Effector CD8-positive, alpha-beta T cell (primary cell): ENCODE data around the gene CPSF4L.
A peak's percentile ranks its signal among the peaks of the same experiment; 100 is the strongest.
"Not testable (repeated sequence)": the region's sequence is repeated elsewhere in the genome, so short reads cannot be mapped to it uniquely, and the experiment has no call there.

Source experiments
- DNase-seq: peaks from one replicate; lab custom pipeline; 2025; lab: John Stamatoyannopoulos, UW

The CPSF4L gene

GRCh38 chr17:73268582-73269328 is 7.1 kb upstream of the CPSF4L start:
- DNase-seq: no peak

- DNase-seq: no peak
Measured at GRCh38 chr17:73267648-73268537, 6.2 kb upstream of the CPSF4L start.

- no peak for DNase-seq
Measured at GRCh38 chr17:73266796-73267195, 5.1 kb upstream of the CPSF4L start.

GRCh38 chr17:73265646-73266640 is 4.3 kb upstream of the CPSF4L start:
- DNase-seq: no peak

- DNase-seq: not testable (repeated sequence)
Measured at GRCh38 chr17:73264448-73264847, 2.8 kb upstream of the CPSF4L start.

- no peak for DNase-seq
Measured at GRCh38 chr17:73262676-73263642, 1.3 kb upstream of the CPSF4L start.

- no peak for DNase-seq
Measured at GRCh38 chr17:73261952-73262675, 434 bp upstream of the CPSF4L start.

- DNase-seq: no peak
Measured at GRCh38 chr17:73257516-73257915, 4.2 kb downstream of the CPSF4L start.

GRCh38 chr17:73256220-73256619 is 5.5 kb downstream of the CPSF4L start:
- no peak for DNase-seq

GRCh38 chr17:73255671-73256181 is 6.0 kb downstream of the CPSF4L start:
- peak; percentile 16 for DNase-seq

- DNase-seq: no peak
Measured at GRCh38 chr17:73251871-73252270, 9.8 kb downstream of the CPSF4L start.

GRCh38 chr17:73250851-73251640 is 10.6 kb downstream of the CPSF4L start:
- no peak for DNase-seq

GRCh38 chr17:73249700-73250099 is 12.0 kb downstream of the CPSF4L start:
- no peak for DNase-seq

- DNase-seq: no peak
Measured at GRCh38 chr17:73248532-73248931, 13.1 kb downstream of the CPSF4L start.

GRCh38 chr17:73247726-73248125 is 14.0 kb downstream of the CPSF4L start:
- no peak for DNase-seq

- DNase-seq: no peak
Measured at GRCh38 chr17:73240561-73240960, 21.1 kb downstream of the CPSF4L start.

GRCh38 chr17:73237714-73238113 is 24.0 kb downstream of the CPSF4L start:
- no peak for DNase-seq

GRCh38 chr17:73234736-73235135 is 26.9 kb downstream of the CPSF4L start:
- no peak for DNase-seq
